Stimulated activated naive B cell treated with anti-CD40 and anti-IgM and Interleukin-4, amounts not matched to agents 10 μg/mL and 1 μg/mL and 100 μg/mL, for 72 hours (primary cell): ENCODE results near the gene LAP3.

Source experiments
- ATAC-seq, 2 donors: fragments of 150-1000 bp; cut with Tn5 transposase; replicated peaks; 2 replicates each; pipeline ENCODE4 v1.10.0; 2021; ENCODE audit warnings: moderate library complexity in 1 of 2
- DNase-seq: peaks from one replicate; pipeline ENCODE4 v3.0.0; 2021
- H3K27ac Mint-ChIP-seq: one replicate; pipeline ENCODE4 v1.8.0; 2022; ENCODE audit warnings: mild to moderate bottlenecking, mixed read lengths
- H3K27me3 Mint-ChIP-seq, 2 donors: one replicate each; pipeline ENCODE4 v1.8.0; 2022; ENCODE audit warnings: mixed read lengths in 2 of 2
- H3K36me3 Mint-ChIP-seq, 2 donors: one replicate each; pipeline ENCODE4 v1.8.0; 2022; ENCODE audit warnings: mixed read lengths in 2 of 2, mild to moderate bottlenecking in 1 of 2
- H3K4me1 Mint-ChIP-seq, 2 donors: one replicate each; pipeline ENCODE4 v1.8.0; 2022; ENCODE audit warnings: mixed read lengths in 2 of 2, mild to moderate bottlenecking in 1 of 2
- H3K4me3 Mint-ChIP-seq, 2 donors: one replicate each; pipeline ENCODE4 v1.8.0; 2022; ENCODE audit warnings: mild to moderate bottlenecking in 2 of 2, mixed read lengths in 2 of 2, moderate library complexity in 1 of 2
- H3K9me3 Mint-ChIP-seq, 2 donors: one replicate each; pipeline ENCODE4 v1.8.0; 2022; ENCODE audit warnings: mixed read lengths in 2 of 2, mild to moderate bottlenecking in 1 of 2

LAP3 gene

DNA sequence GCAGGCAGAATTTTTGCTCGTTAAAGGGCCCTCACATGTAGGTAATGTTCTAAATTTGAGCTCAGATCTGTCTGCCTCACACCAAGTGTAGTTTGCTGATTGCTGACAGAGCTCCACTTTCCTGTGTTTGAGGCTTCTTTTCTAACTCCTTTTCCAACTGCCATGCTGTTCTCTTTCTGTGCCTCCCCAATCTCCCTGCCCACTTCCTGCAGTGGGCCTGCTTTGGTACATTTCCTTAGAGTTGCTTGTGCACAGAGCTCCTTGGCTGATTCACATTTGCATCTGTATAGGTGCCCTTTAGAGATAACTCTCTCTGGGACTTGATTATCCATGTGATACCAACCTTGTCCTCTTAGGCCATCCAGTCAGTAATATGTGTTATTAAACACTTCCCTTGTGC lies 41.9 kb downstream of the LAP3 start:
- peaks cover 19 to 38% of the 10 kb centered on the region in 2 donors for H3K36me3 Mint-ChIP-seq
- H3K27me3 Mint-ChIP-seq = no peaks in the 10 kb centered on the region
- peak overlapping the region; percentile 44 for H3K27ac Mint-ChIP-seq
- H3K9me3 Mint-ChIP-seq = no peaks in the 10 kb centered on the region
- H3K4me1 Mint-ChIP-seq = peaks cover 22 to 28% of the 10 kb centered on the region in 2 donors
- no peak for ATAC-seq
- no peak overlapping the region for H3K4me3 Mint-ChIP-seq
- DNase-seq = no peak

DNA sequence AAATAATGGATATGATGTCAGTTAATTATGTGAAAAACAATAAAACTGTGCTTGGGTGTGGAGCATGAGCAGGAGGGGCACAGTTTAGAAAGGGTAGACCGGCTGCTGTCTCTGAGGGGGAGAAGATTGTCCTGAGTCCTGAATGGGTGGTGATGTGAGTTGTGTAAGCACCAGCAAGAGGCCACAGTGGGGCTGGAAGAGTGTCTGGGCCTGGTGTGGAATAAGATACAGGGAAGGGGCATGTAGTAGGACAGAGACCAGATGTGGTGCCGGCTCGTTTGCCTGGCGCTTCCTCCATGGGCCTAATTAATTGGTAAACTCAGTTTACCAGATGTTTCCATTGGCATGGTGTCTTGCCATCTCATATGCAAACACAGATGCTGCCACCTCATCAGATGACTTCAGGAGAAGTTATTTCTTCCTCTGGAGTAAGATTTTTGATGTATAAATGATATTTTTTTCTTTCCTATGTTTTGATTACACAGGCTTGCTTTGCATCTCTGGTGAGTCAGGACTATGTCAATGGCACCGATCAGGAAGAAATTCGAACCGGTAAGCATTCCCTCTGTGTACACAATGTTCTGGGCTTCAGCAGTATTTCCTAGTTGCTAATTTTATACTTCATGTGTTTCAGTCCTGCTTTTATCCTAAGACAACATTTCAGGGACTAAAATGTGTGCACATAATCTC lies 42.6 kb downstream of the LAP3 start:
- H3K36me3 Mint-ChIP-seq = peaks cover 25 to 45% of the 10 kb centered on the region in 2 donors
- no peak for DNase-seq
- peaks cover 22 to 34% of the 10 kb centered on the region in 2 donors for H3K4me1 Mint-ChIP-seq
- no peak overlapping the region for H3K27ac Mint-ChIP-seq
- ATAC-seq = no peak
- no peak overlapping the region for H3K4me3 Mint-ChIP-seq
- H3K9me3 Mint-ChIP-seq = no peaks in the 10 kb centered on the region
- no peaks in the 10 kb centered on the region for H3K27me3 Mint-ChIP-seq

DNA sequence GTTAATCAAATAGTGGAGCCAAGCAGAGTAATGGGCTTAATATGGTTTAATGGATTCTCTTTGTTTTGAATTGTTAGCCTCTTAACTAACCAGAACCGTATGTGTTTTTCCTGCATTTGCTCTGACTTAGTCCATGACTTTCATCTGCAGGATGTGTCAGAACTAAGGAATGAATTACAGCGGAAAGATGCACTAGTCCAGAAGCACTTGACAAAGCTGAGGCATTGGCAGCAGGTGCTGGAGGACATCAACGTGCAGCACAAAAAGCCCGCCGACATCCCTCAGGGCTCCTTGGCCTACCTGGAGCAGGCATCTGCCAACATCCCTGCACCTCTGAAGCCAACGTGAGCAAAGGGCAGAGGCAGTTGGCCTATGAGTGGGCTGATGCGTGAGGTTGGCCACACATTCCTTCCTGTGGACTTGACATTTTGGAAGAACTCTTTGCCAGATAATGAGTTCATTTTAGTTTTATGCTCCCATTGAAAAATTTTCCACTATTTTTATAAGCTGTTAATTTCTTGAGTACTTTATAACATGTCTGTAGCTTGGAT lies 46.5 kb downstream of the LAP3 start:
- Mint-ChIP-seq H3K4me1 (peaks cover 8 to 19% of the 10 kb centered on the region in 2 donors), H3K4me3 (no peak overlapping the region), H3K27ac (no peak overlapping the region), H3K27me3 (no peaks in the 10 kb centered on the region), H3K36me3 (peaks cover 31 to 61% of the 10 kb centered on the region in 2 donors), H3K9me3 (no peaks in the 10 kb centered on the region)
- no peak for ATAC-seq
- no peak for DNase-seq

DNA sequence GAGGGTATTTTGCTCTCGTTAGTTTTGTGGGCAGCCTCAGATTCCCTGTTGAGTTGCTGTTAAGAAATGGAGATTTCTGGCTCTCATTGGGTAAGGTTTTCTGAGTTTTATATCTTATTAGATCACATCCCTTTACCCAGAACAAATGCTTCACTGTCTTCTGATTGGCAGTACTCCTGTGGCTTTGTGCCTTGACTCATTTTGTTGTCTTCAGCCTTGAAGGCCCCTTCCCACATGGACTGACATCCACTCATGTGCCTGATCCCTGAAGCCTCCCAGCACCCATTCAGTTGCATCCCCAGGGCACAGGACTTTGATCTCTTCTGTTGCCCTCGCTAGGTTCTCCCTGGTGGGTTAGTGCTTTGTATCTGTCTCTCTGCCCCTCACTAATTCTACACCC lies 47.8 kb downstream of the LAP3 start:
- peaks cover 32 to 61% of the 10 kb centered on the region in 2 donors for H3K36me3 Mint-ChIP-seq
- no peak overlapping the region for H3K27ac Mint-ChIP-seq
- DNase-seq (no peak), ATAC-seq (no peak)
- H3K4me3 Mint-ChIP-seq = no peak overlapping the region
- H3K9me3 Mint-ChIP-seq = no peaks in the 10 kb centered on the region
- H3K4me1 Mint-ChIP-seq = peaks cover 4 to 16% of the 10 kb centered on the region in 2 donors
- H3K27me3 Mint-ChIP-seq = no peaks in the 10 kb centered on the region

DNA sequence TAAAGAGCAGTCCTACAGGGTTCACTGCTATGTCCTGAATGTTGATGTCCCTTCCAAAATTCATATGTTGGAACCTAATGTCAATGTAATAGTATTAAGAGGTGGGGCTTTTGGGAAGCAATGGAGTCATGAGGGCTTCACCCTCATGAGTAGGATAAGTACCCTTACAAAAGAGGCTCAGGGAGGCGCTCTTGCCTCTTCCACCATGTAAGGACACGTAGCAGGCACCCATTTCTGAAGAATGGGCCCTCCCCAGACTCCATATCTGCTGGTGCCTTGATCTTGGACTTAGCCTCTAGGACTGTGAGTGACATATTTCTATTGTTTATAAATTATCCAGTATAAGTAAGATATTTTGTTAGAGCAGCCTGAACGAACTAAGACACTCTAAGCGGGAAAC lies 53.2 kb downstream of the LAP3 start:
- H3K9me3 Mint-ChIP-seq = no peaks in the 10 kb centered on the region
- no peak overlapping the region for H3K4me3 Mint-ChIP-seq
- peaks cover 4 to 10% of the 10 kb centered on the region in 2 donors for H3K4me1 Mint-ChIP-seq
- H3K36me3 Mint-ChIP-seq = peaks cover 27 to 49% of the 10 kb centered on the region in 2 donors
- H3K27me3 Mint-ChIP-seq = no peaks in the 10 kb centered on the region
- no peak for ATAC-seq
- no peak overlapping the region for H3K27ac Mint-ChIP-seq
- no peak for DNase-seq

DNA sequence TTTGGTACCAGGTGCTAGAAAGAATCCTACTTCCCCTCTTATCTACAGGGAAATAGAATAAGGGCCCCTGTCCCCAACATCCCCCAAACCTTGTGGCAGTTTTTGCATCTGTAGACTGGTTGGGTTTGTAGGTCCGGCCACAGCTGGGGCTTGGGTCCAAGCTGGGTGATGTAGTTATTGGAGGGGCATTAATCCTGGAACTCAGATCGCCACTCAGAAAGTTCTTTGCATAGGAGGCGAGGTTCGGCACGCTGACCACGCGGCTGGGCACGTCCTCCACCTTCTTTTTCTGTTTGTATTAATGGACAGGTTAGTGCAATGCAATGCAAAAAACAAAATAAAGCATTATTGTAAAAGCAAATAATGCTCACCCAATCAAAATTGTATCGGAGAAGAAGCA lies 56.6 kb downstream of the LAP3 start:
- Mint-ChIP-seq H3K9me3 (no peaks in the 10 kb centered on the region), H3K27ac (no peak overlapping the region), H3K36me3 (peaks cover 19 to 30% of the 10 kb centered on the region in 2 donors), H3K27me3 (no peaks in the 10 kb centered on the region), H3K4me3 (no peak overlapping the region), H3K4me1 (peaks cover 3 to 13% of the 10 kb centered on the region in 2 donors)
- DNase-seq (no peak), ATAC-seq (no peak)

DNA sequence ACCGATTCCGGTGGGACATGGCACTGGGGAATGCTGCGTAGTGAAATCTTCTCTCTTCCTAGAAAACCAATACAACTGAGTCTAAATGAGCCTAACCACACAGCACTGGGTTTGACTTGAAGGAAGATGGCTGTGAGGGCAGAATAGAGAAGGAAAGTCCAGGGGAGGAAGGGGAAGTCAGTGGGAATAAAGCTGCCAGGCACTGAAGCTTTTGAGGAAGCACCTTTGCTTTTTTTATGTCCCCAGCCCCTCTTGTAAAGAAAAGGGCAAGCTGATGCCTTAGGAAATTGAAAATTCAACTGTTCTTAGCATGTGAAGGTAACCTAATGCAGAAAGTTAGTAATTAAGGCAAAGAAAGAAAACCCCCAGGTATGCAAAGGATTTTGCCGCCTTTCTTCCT lies 58.1 kb downstream of the LAP3 start:
- H3K9me3 Mint-ChIP-seq = no peaks in the 10 kb centered on the region
- DNase-seq = no peak
- no peaks in the 10 kb centered on the region for H3K27me3 Mint-ChIP-seq
- peaks cover 15 to 27% of the 10 kb centered on the region in 2 donors for H3K36me3 Mint-ChIP-seq
- peaks cover 0 to 6% of the 10 kb centered on the region in 2 donors for H3K4me1 Mint-ChIP-seq
- no peak overlapping the region for H3K27ac Mint-ChIP-seq
- H3K4me3 Mint-ChIP-seq = no peak overlapping the region
- no peak for ATAC-seq

DNA sequence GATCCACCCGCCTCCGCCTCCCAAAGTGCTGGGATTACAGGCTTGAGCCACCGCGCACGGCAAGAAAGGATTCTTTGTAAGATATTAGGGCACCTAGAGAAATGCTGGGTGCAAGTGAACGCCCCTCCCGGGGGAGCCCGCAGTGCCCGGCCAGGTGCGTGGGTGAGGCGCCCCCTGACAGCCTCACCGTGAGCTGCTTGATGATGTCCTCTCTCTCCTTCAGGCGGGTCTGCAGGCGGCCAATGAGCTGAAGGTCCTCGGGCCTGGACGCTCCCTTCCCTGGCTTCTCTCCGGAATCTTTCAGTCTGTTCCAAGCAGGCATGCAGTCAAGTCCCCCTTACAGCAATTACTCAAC lies 59.3 kb downstream of the LAP3 start:
- Mint-ChIP-seq H3K27ac (no peak overlapping the region), H3K36me3 (peaks cover 18 to 25% of the 10 kb centered on the region in 2 donors)
- peak in 1 of 2 donors; percentile 11 for ATAC-seq

DNA sequence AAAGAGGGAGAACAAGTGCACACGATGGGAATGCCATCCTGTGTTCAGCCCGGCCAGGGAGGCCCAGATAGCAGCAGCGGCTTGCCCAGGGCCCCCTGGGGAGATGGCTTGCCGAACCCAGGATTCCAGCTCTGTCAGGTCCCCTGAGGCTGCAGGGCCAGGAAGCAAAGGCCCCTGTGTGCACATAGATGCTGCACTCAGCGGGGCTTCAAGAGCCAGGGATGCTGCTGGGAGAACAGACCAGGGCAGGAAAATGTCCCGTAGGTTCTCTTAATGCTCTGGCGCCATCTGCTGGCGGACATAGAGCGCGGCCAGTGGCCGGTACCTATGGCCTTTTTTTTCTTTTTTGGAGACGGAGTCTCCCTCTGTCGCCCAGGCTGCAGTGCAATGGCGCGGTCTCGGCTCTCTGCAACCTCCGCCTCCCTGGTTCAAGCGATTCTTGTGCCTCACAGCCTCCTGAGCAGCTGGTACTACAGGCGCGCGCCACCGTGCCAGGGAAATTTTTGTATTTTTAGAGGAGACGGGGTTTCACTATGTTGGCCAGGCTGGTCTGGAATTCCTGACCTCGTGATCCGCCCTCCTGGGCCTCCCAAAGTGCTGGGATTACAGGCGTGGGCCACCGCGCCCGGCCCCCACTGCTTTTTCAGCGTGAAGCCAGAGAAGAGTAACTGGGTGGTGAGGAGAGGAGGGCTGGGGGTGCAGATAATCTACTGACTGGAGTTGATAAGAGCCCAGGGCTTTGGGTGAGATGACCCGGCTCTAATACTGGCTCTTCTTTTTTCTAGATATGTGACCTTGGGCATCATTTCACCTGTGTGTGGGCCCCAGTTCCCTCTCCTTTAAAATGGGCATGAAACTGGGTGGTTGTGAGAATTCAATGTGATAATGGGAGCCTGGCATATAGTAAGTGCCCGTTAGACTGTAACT lies 60.0 kb downstream of the LAP3 start:
- Mint-ChIP-seq H3K27me3 (no peaks in the 10 kb centered on the region), H3K4me1 (peaks cover 3 to 6% of the 10 kb centered on the region in 2 donors), H3K36me3 (peaks cover 18 to 20% of the 10 kb centered on the region in 2 donors), H3K27ac (no peak overlapping the region), H3K4me3 (no peak overlapping the region), H3K9me3 (no peaks in the 10 kb centered on the region)
- DNase-seq (peak; percentile 59), ATAC-seq (peak; percentile 90 to 92)

More for the DNA sequence above, 59.3 kb downstream of the LAP3 start:
- H3K27me3 Mint-ChIP-seq = no peaks in the 10 kb centered on the region
- H3K4me3 Mint-ChIP-seq = no peak overlapping the region
- no peak for DNase-seq
- peaks cover 3 to 6% of the 10 kb centered on the region in 2 donors for H3K4me1 Mint-ChIP-seq
- H3K9me3 Mint-ChIP-seq = no peaks in the 10 kb centered on the region

DNA sequence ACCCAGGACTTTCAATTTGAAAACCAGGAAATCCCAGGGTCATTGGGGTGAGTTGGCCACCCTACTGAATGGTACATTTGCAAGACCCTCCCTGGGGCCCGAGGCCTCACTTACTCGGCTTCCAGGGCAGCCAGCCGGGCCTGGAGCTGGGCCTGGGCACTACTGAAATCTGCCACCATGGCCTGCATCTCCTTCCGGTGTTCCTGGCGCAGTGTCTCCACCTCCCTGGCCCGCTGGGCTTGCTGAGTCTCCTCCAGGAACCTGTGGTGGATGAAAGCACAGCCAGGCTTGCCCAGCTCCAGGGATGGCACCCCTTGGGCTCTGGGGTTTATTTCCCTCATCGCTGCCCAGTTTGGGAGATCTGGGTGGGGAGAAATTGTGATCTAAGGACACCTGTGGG lies 62.1 kb downstream of the LAP3 start:
- Mint-ChIP-seq H3K9me3 (no peaks in the 10 kb centered on the region), H3K27ac (no peak overlapping the region), H3K27me3 (no peaks in the 10 kb centered on the region), H3K4me3 (no peak overlapping the region), H3K36me3 (peaks cover 29 to 34% of the 10 kb centered on the region in 2 donors), H3K4me1 (peaks cover 6 to 8% of the 10 kb centered on the region in 2 donors)
- ATAC-seq (no peak), DNase-seq (no peak)

DNA sequence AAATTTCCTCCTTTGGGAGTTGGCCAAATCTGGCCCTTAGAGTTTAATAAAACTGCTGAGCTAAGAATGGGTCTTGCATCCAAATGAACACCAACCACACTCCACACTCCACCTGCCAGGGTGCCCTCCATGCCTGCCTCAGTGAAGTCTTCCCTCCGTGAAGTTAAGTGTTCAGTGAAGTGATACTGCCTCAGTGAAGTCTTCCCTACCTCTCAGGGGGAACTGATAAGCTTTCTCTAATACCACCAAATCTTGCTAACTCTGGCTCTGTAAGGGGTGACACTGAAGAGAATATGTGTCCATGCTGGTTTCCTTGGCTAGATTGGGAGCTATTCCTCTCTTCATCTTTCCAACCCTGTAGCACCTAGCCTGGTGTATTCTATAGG lies 65.4 kb downstream of the LAP3 start:
- Mint-ChIP-seq H3K9me3 (no peaks in the 10 kb centered on the region), H3K36me3 (peaks cover 21 to 31% of the 10 kb centered on the region in 2 donors), H3K27ac (no peak overlapping the region), H3K4me3 (no peak overlapping the region), H3K27me3 (no peaks in the 10 kb centered on the region), H3K4me1 (peaks cover 0 to 8% of the 10 kb centered on the region in 2 donors)
- no peak for DNase-seq
- no peak for ATAC-seq

DNA sequence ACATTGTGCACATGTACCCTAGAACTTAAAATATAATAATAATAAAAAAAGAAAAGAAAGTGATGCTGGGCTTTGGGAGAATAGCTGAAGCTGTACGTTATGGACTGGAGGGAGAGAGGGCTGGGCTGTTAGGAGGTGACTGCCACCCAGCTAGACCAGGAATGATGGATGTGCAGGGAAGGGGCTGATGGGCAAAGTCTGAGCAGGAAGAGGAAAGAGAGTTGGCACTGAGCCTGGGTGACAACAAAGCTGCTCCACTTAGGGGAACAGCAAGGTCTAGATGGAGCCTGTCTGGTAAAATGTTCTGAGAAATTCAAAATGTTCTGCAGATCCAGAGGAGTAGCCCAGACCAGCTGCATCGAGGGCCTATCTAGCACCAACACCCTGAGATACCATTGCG lies 69.7 kb downstream of the LAP3 start:
- Mint-ChIP-seq H3K4me3 (no peak overlapping the region), H3K36me3 (peaks cover 12 to 24% of the 10 kb centered on the region in 2 donors), H3K4me1 (peaks cover 0 to 5% of the 10 kb centered on the region in 2 donors), H3K27me3 (peaks cover 5 to 6% of the 10 kb centered on the region in 2 donors), H3K27ac (no peak overlapping the region), H3K9me3 (peaks cover 3 to 4% of the 10 kb centered on the region in 2 donors)
- no peak for DNase-seq
- ATAC-seq = no peak

DNA sequence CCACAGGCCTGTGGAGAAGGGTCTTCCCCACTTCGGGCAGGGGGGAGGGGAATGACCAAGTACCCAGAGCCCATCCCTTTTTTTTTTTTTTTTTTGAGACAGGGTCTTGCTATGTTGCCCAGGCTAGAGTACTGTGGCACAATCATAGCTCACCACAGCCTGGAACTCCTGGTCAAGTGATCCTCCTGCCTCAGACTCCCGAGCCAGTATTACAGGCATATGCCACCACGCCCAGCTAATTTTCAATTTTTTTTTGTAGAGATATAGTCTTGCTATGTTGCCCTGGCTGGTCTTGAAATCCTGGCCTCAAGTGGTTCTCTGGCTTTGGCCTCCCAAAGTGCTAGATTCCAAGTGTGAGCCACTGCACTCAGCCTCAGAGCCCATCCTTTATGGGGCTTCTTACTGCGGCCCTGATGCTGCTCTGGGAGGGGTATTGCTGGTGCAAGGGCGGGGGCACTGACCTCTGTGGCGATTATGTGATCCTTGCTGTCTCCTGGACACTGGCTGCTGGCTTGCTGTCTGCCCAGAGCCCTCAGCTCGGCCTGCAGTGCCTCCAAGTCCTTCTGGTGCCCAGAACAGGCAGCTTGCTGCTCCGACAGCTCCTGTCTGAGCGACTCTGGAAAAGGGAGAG lies 70.3 kb downstream of the LAP3 start:
- ATAC-seq (no peak), DNase-seq (no peak)
- Mint-ChIP-seq H3K36me3 (peaks cover 12 to 23% of the 10 kb centered on the region in 2 donors), H3K4me1 (peaks cover 0 to 5% of the 10 kb centered on the region in 2 donors), H3K4me3 (no peak overlapping the region), H3K9me3 (peaks cover 3 to 4% of the 10 kb centered on the region in 2 donors), H3K27me3 (peaks cover 5 to 6% of the 10 kb centered on the region in 2 donors), H3K27ac (no peak overlapping the region)

DNA sequence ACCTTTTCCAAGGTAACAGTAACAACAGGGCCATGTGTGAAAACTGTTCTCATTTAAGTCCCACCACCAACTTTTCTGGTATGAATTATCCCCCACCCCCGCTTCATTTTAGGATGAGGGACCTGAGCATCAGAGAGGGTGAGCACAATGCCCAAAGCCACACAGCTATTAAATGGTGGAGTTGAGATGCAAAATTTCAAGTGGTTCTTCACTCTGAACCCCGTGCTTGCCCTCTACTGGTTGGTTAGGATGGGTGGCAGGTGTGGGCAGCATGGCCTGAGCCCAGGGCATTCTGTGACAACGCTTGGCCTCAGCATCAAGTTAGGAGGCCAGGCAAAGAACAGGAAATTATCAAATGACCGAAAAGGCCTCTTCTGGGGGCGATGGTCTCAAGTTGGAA lies 70.9 kb downstream of the LAP3 start:
- Mint-ChIP-seq H3K9me3 (peaks cover 3 to 4% of the 10 kb centered on the region in 2 donors), H3K4me1 (peaks cover 0 to 5% of the 10 kb centered on the region in 2 donors), H3K27ac (no peak overlapping the region), H3K27me3 (peaks cover 5 to 6% of the 10 kb centered on the region in 2 donors), H3K36me3 (peaks cover 5 to 16% of the 10 kb centered on the region in 2 donors), H3K4me3 (no peak overlapping the region)
- ATAC-seq (no peak), DNase-seq (no peak)
